ENCODE measurements around the gene CZIB. TPM values are rescaled to one million over a fixed set of nuclear protein-coding genes. Genes with fewer than 3 reads are reported as not detected.
A peak's percentile ranks its signal among the peaks of the same experiment; 100 is the strongest.

CZIB gene
- total and polyA plus RNA-seq, 2 of the 8 experiments (the other 6 are each of a cell fraction or from before 2014, with no cell fraction given), result 46.5 to 48.0 TPM

- FAIRE-seq, result no peak
- H2BK120ac ChIP-seq (replicated peaks; ENCODE audit: low read depth, low read length), result no peak overlapping the region
- DNase-seq (ENCODE audit: low read depth in 1 of 2, low spot score in 2 of 2), result no peak
- peak overlapping the region; percentile 52; the same call in 1 of the 2 replicates for H2BK12ac ChIP-seq (ENCODE audit: low read depth, low read length)
- ChIA-PET POLR2A (ENCODE audit: partially characterized antibody) (interaction anchor here (0.6 kb wide), 1 partner anchor 260 kb away, joined by 3 read pairs; no protein-coding TSS in a partner anchor), CTCF (ENCODE audit: partially characterized antibody) (interaction anchor here (0.7 to 3.2 kb wide), 33 partner anchors 10 to 348 kb away, joined by 3 to 31 read pairs (median 4); no protein-coding TSS in a partner anchor)
- H2AK5ac ChIP-seq (ENCODE audit: low read depth, low read length), result no peak overlapping the region; the same call in 1 of the 2 replicates
- H3K18ac ChIP-seq (ENCODE audit: extremely low read depth, low read length), result no peak overlapping the region
- H3K4me1 ChIP-seq (replicated peaks in 1 of 4; ENCODE audit: control insufficient read depth in 3 of 4, insufficient read depth in 4 of 4, low read length in 3 of 4), result no peaks in the 10 kb centered on the region; a peak in 1 of 7 replicates
- H3K79me1 ChIP-seq (ENCODE audit: low read depth, low read length), result no peaks in the 10 kb centered on the region
- no peak overlapping the region for H3K9ac ChIP-seq (replicated peaks in 1 of 4; ENCODE audit: extremely low read depth in 1 of 4, low read depth in 3 of 4, low read length in 3 of 4)
- H3K56ac ChIP-seq (replicated peaks; ENCODE audit: insufficient read length, low read depth, low read length), result no peak overlapping the region
- H3K4ac ChIP-seq (replicated peaks; ENCODE audit: insufficient read length, low read depth, low read length), result no peak overlapping the region
- TF ChIP-seq CBX5 (IDR thresholded peaks at IDR 0.05; ENCODE audit: low read depth, low read length) (no peak), POU5F1 (IDR thresholded peaks at IDR 0.05; ENCODE audit: low read depth, low read length) (no peak), CTBP2 (IDR thresholded peaks at IDR 0.05; ENCODE audit: borderline replicate concordance, insufficient read depth, insufficient read length, low read length) (no peak), JUN (IDR thresholded peaks at IDR 0.05; ENCODE audit: low read depth, low read length) (no peak), ZNF274 (IDR thresholded peaks at IDR 0.05; ENCODE audit: borderline replicate concordance, extremely low read depth, low read length) (no peak), SIN3A (conservative IDR thresholded peaks at IDR 0.05 in 1 of 2, IDR thresholded peaks at IDR 0.05 in 1 of 2; ENCODE audit: low read depth in 1 of 2, low read length in 2 of 2) (no peak), HDAC6 (IDR thresholded peaks at IDR 0.05; ENCODE audit: low read depth, low read length) (no peak)
- no peaks in the 10 kb centered on the region for H3K79me2 ChIP-seq (ENCODE audit: control insufficient read depth in 1 of 2, insufficient read depth in 2 of 2, low read length in 2 of 2)
- no peaks in the 10 kb centered on the region for H3K23me2 ChIP-seq (ENCODE audit: low read depth, low read length)
- no peak overlapping the region for H3K4me2 ChIP-seq (ENCODE audit: insufficient read depth in 1 of 2, low read depth in 2 of 2, low read length in 2 of 2)
- H2BK20ac ChIP-seq (ENCODE audit: low read length), result peak overlapping the region; percentile 28
- H2BK5ac ChIP-seq (ENCODE audit: low read depth, low read length), result no peak overlapping the region
- H3K14ac ChIP-seq (ENCODE audit: insufficient read length), result no peak overlapping the region
- no peaks in the 10 kb centered on the region; a peak in 3 of 7 replicates for H3K27me3 ChIP-seq (replicated peaks in 1 of 4; ENCODE audit: control insufficient read depth in 3 of 4, extremely low read depth in 1 of 4, insufficient read depth in 3 of 4, low read length in 3 of 4)
- peak overlapping the region; percentile 95; the same call in 1 of the 2 replicates for H2BK15ac ChIP-seq (ENCODE audit: low read length)
- no peaks in the 10 kb centered on the region for H4K20me1 ChIP-seq (replicated peaks in 1 of 2; ENCODE audit: control insufficient read depth in 1 of 2, insufficient read depth in 2 of 2, low read length in 2 of 2)
- 84% methylated on average over 3 of the region's 3 CpGs; no CpG with 5 or more reads in 1 of the 2 experiments for WGBS, 2 experiments (ENCODE audit: extremely low coverage in 1 of 2, insufficient coverage in 1 of 2, insufficient read length in 1 of 2, insufficient replicate concordance in 2 of 2, low coverage in 1 of 2, low lambda C conversion rate in 2 of 2, missing lambda C conversion rate in 1 of 2)
- H4K8ac ChIP-seq (ENCODE audit: extremely low read depth, insufficient read depth, low read length), result no peak overlapping the region
- H4K91ac ChIP-seq (replicated peaks; ENCODE audit: insufficient read length, low read length), result no peak overlapping the region
- H3K36me3 ChIP-seq (ENCODE audit: control insufficient read depth in 2 of 4, insufficient read depth in 4 of 4, low read length in 3 of 4), result no peaks in the 10 kb centered on the region
- H3K9me3 ChIP-seq (ENCODE audit: insufficient read depth in 2 of 2, low read depth in 1 of 2, low read length in 1 of 2), result no peaks in the 10 kb centered on the region
- H3K23ac ChIP-seq (ENCODE audit: insufficient read length), result no peak overlapping the region
- no peak overlapping the region for H2AFZ ChIP-seq (ENCODE audit: low read length)
- no peak overlapping the region for H4K5ac ChIP-seq (ENCODE audit: insufficient read length, low read depth, low read length)
- H3K27ac ChIP-seq (ENCODE audit: low read depth, low read length), result no peak overlapping the region
- no peak overlapping the region for H3K4me3 ChIP-seq (ENCODE audit: extremely low read depth in 1 of 4, insufficient read depth in 2 of 4, low read depth in 3 of 4, low read length in 4 of 4)
Observed at GRCh38 chr1:53182716-53183094, 37.7 kb downstream of the CZIB start.
